HepG2 (cell line): ENCODE measurements around the gene CD4. TPM values are rescaled to one million over a fixed set of nuclear protein-coding genes. Genes with fewer than 3 reads are reported as not detected.

Experiments
- CTCF ChIP-seq: sonication (generic); formaldehyde crosslinking; IDR thresholded peaks from 2 replicates; pipeline ENCODE4 v1.5.0; 2020; ENCODE audit warnings: mild to moderate bottlenecking, missing genetic modification reagents, moderate library complexity
- E2F2 ChIP-seq: sonication (generic); formaldehyde crosslinking; IDR thresholded peaks from 2 replicates; pipeline ENCODE4 v1.4.0; 2020; ENCODE audit warnings: missing genetic modification reagents, borderline replicate concordance
- MED8 ChIP-seq: sonication (generic); formaldehyde crosslinking; IDR thresholded peaks from 2 replicates; pipeline ENCODE4 v1.8.1; 2023; ENCODE audit warnings: mild to moderate bottlenecking, missing genetic modification reagents; ENCODE audit not compliant: insufficient replicate concordance
- ONECUT2 ChIP-seq: sonication (generic); formaldehyde crosslinking; IDR thresholded peaks from 2 replicates; pipeline ENCODE4 v1.4.0; 2020; ENCODE audit warnings: missing genetic modification reagents
- PAXIP1 ChIP-seq: sonication (generic); formaldehyde crosslinking; conservative IDR thresholded peaks from 2 replicates; pipeline ENCODE4 v1.4.0; 2020; ENCODE audit warnings: mild to moderate bottlenecking, missing genetic modification reagents, moderate library complexity
- SATB2 ChIP-seq: sonication (generic); formaldehyde crosslinking; IDR thresholded peaks from 2 replicates; pipeline ENCODE4 v1.5.0; 2020; ENCODE audit warnings: missing genetic modification reagents
- STAG1 ChIP-seq: sonication (generic); formaldehyde crosslinking; IDR thresholded peaks from 2 replicates; pipeline ENCODE4 v1.4.0; 2020; ENCODE audit warnings: missing genetic modification reagents
- TFDP2 ChIP-seq: sonication (generic); formaldehyde crosslinking; IDR thresholded peaks from 2 replicates; pipeline ENCODE4 v1.4.0; 2020; ENCODE audit warnings: missing genetic modification reagents
- TOPORS ChIP-seq: sonication (generic); formaldehyde crosslinking; IDR thresholded peaks from 2 replicates; pipeline ENCODE4 v1.8.0; 2023; ENCODE audit warnings: mild to moderate bottlenecking, missing genetic modification reagents
- ZBTB39 ChIP-seq: sonication (generic); formaldehyde crosslinking; IDR thresholded peaks from 2 replicates; pipeline ENCODE4 v1.5.0; 2020; ENCODE audit warnings: missing genetic modification reagents
- ZBTB43 ChIP-seq: sonication (generic); formaldehyde crosslinking; conservative IDR thresholded peaks from 2 replicates; pipeline ENCODE4 v1.4.0; 2020; ENCODE audit warnings: missing genetic modification reagents
- ZNF230 ChIP-seq: sonication (generic); formaldehyde crosslinking; IDR thresholded peaks from 2 replicates; pipeline ENCODE4 v1.4.0; 2020; ENCODE audit warnings: mild to moderate bottlenecking, missing genetic modification reagents
- ZNF34 ChIP-seq: sonication (generic); formaldehyde crosslinking; IDR thresholded peaks from 2 replicates; pipeline ENCODE4 v1.4.0; 2020; ENCODE audit warnings: mild to moderate bottlenecking, missing genetic modification reagents, borderline replicate concordance
- ZNF484 ChIP-seq: sonication (generic); formaldehyde crosslinking; IDR thresholded peaks from 2 replicates; pipeline ENCODE4 v1.5.1; 2020; ENCODE audit warnings: mild to moderate bottlenecking, low read depth, missing genetic modification reagents, borderline replicate concordance
- ZNF629 ChIP-seq: sonication (generic); formaldehyde crosslinking; conservative IDR thresholded peaks from 2 replicates; pipeline ENCODE4 v1.5.0; 2020; ENCODE audit warnings: missing genetic modification reagents
- polyA plus RNA-seq, 8 experiments: library from polyadenylated mRNA; depleted of rRNA in 3 of 8; stranded (reverse) in 7 of 8; unstranded in 1 of 8; fragments of >200 nt; fragmentation: Illumina TruSeq in 4 of 8; extraction: Trizol in 4 of 8; gene quantifications; 2 replicates each; pipeline versions ENCODE4 v1.2.1 to v1.2.3, GENCODE V29; 2011 to 2016; ENCODE audit warnings: low read depth in 4 of 8, missing spikeins in 1 of 8, mixed read lengths in 1 of 8; ENCODE audit not compliant: insufficient read depth in 1 of 8
- total RNA-seq, 5 experiments: library from RNA; depleted of rRNA; stranded (reverse); fragments of >200 nt; fragmentation: Illumina TruSeq; extraction: Trizol; gene quantifications; 2 replicates each; pipeline ENCODE4 v1.2.3, GENCODE V29; 2016; ENCODE audit warnings: low read depth in 1 of 5

CD4 gene
- total and polyA plus RNA-seq, 2 of the 13 experiments (the other 11 are each of a cell fraction or from before 2014, with no cell fraction given): 0.07 to 0.95 TPM

GRCh38 chr12:6752921-6753771, 36.2 kb upstream of the CD4 start, which contains the start of gene MLF2 (continued):
- peak; percentile 50; the same call in 1 of the 2 replicates for TF ChIP-seq PAXIP1 (CRISPR knock-in tag)
- no peak for TF ChIP-seq SATB2 (CRISPR knock-in tag)
- peak; percentile 64; the same call in 1 of the 2 replicates for TF ChIP-seq ZNF230 (CRISPR knock-in tag)
- peak; percentile 33 for TF ChIP-seq CTCF (CRISPR knock-in tag)
- TF ChIP-seq ZBTB43: no peak
- TF ChIP-seq ONECUT2: 0 out of 2 replicates have a peak, but pooled peaks have one; percentile 43
- TF ChIP-seq MED8 (CRISPR knock-in tag): peak; percentile 88
- no peak for TF ChIP-seq TOPORS (CRISPR knock-in tag)
- no peak for TF ChIP-seq STAG1
- no peak for TF ChIP-seq E2F2 (CRISPR knock-in tag)
- peak; percentile 89 for TF ChIP-seq ZNF629 (CRISPR knock-in tag)
- no peak; the same call in 1 of the 2 replicates for TF ChIP-seq TFDP2
- peak; percentile 63; the same call in 1 of the 2 replicates for TF ChIP-seq ZNF34 (CRISPR knock-in tag)
- peak; percentile 51; the same call in 1 of the 2 replicates for TF ChIP-seq ZBTB39
- TF ChIP-seq ZNF484: no peak
